ENCODE data around the gene ERFL.
A peak's percentile ranks its signal among the peaks of the same experiment; 100 is the strongest.

Gene ERFL

DNA sequence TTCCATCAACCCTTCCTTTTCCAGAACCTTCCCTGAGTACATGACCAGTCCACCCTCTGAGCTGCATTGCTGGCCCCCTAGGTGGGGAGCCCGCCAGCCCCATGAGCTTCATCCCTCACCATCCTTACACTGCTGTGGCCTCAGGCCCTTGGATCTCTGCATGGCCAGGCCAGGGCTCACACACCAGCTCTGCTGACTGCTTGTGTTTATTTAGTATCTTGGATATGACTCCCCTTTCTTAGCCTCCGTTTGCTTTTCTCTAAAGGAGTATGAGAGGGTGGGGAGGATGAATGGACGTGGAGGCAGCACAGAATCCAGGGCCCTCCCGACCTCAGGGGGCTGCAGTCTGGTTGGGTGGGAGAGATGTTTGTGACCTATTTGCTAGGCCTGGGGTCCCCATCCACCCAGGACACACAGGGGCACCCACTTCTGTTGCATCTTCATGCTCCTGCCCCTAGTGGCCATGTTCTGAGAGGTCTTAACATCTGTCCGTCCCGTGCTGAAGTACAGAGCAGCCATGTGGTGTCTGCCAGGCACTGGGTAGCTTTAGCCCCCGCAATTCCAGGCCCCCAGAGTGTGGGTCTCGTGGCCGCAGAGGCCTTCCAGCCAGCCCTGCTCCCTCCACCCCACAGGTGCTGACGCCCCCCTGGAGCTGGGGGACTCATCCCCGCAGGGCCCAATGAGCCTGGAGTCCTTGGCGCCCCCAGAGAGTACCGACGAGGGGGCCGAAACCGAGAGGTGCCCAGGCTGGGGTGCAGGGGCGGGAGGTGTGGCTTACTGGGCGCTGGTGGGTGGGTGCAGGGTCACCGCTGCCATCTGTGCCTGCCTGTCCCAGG lies 32.3 kb downstream of the ERFL start:
- no peak for DNase-seq

DNA sequence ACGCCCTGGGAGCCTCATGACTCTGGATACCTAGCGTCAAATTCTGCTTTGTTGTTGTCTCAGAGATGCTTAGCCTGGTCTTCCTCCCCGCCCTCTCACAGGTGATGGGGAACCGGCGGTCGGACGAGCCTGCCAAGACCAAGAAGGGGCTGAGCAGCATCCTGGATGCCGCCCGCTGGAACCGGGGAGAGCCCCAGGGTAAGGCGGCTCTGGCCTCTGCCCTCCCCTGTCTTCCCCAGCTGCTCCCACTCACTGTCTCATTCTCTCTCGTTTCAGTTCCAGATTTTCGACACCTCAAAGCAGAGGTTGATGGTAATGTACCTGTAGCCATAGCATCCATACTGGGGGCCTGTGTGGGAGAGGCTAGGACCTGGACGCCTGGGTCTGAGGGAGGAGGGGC lies 33.9 kb downstream of the ERFL start:
- DNase-seq, result no peak

DNA sequence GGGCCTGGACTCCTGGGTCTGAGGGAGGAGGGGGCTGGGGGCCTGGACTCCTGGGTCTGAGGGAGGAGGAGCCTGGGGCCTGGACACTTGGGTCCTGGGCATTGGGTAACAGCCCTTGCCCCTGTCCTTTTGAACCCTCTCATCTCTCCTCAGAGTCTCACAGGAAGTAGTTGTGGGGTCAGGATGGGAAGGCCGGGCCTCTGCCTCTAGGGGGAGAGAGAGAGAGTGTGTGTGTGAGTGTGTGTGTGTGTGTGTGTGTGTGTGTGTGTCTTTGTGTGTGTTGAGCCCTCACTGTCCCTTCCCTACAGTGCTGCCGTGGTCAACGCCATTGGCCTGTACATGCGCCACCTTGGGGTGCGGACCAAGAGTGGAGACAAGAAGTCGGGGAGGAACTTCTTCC lies 34.4 kb downstream of the ERFL start:
- DNase-seq, result no peak

DNA sequence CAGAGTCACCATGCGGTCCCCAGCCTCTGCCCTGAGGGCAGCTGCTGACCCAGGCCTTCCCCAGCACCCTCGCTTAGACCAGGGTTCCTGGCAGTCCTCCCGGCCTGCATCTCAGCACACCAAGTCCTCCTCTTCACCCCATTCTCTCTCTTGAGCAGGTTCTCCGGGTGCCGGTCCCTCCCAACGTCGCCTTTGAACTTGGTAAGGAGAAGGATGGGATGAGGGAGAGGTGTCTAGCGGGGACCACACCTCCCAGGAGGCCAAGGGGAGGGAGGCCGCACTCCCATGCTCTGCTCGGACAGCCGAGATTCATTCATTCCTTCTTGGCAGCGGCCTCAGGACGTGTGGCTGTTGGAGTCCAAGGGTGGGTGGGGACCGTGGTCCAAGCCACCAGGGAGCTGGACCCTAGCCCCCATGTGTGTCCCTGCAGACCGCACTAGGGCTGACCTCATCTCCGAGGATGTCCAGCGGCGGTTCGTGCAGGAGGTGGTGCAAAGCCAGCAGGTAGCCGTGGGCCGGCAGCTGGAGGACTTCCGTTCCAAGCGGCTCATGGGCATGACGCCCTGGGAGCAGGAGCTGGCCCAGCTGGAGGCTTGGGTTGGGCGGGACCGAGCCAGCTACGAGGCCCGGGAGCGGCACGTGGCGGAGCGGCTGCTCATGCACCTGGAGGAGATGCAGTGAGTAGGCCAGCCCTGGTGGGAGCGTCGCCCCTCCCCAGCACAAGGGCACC lies 35.9 kb downstream of the ERFL start:
- DNase-seq, result no peak

DNA sequence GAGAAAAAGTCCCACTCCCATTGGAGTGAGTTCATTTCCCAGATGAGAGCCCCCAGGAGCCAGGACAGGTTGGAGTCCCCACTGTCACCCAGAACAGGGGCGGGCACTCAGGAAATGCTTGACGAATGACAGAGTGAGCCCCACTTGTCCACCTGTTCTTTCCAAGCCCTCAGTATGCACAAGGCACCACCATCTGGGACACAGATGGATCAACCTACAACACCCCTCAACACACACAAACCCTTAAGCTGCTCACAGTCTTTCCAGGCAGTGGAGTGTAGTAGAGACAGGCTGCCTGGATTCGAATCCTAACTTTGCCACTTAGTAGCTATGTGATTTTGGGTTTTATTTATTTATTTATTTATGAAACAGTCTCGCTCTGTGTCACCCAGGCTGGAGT lies 37.3 kb downstream of the ERFL start:
- no peak for DNase-seq

DNA sequence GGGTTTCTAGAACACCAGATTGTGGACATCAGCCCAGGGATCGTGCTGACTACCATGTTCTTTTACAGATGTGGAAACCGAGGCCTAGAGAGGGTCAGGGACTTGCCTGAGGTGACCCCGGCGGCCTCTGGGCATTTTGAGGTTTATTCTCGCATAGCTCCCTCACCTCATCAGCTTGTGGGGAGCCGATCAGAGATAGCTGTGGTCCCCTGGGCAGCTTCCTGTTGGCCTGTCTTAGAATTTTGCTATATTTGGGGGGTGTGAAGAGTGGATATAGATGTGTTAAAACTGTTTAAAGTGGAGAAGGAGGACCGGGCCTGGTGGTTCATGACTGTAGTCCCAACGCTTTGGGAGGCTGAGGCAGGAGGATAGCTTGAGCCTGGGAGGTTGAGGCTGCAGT lies 38.4 kb downstream of the ERFL start:
- no peak for DNase-seq

DNA sequence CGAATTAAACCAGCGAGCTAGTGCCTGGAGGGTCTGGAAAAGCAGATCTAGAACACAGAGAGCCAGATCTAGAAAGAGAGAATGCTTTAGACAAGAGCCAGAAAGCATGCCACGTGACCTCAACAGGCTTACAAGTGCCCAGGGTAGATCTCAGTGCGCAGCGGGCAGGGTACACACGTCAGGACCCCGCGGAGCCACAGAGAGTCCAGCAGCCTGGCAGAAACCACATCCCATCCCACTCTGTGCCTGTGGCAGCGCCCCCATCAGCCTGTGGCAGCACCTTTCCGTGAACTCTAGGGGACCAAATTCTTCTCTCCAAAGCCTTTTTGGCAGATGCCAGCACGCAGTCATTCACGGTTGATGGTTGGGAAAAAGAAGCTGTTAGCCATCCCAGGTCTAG lies 39.3 kb downstream of the ERFL start:
- DNase-seq, result no peak

DNA sequence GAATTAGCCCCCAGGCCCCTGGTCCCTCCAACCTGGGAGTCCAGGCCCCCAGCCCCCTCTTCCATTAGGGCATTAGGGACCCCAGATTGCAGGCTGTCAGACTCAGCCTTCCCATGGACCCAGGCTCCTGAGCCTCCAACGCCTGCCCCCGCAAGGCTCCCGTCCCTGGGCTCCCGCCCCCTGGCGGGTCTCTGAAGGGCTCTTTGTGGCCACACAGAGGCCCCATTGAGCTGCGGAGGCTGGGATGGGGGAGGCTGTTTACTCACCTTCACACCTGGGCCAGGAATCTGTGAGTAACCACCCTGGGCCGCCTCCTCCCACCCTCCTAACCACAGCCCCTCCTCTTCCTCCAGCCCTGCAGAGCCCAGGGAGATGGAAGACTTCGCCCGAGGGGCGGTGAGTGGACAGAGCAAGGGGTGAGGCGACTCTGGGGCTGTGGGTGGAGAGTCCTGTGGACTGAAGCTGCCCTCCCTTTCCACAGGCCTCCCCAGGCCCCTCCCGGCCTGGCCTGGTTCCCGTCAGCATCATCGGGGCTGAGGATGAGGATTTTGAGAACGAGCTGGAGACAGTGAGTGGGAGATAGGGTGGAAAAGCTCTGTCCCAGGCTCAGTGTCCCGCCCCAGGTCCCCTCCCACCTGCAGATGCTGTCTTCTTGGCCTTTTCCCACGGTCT lies 40.4 kb downstream of the ERFL start:
- DNase-seq, result peak; percentile 20

DNA sequence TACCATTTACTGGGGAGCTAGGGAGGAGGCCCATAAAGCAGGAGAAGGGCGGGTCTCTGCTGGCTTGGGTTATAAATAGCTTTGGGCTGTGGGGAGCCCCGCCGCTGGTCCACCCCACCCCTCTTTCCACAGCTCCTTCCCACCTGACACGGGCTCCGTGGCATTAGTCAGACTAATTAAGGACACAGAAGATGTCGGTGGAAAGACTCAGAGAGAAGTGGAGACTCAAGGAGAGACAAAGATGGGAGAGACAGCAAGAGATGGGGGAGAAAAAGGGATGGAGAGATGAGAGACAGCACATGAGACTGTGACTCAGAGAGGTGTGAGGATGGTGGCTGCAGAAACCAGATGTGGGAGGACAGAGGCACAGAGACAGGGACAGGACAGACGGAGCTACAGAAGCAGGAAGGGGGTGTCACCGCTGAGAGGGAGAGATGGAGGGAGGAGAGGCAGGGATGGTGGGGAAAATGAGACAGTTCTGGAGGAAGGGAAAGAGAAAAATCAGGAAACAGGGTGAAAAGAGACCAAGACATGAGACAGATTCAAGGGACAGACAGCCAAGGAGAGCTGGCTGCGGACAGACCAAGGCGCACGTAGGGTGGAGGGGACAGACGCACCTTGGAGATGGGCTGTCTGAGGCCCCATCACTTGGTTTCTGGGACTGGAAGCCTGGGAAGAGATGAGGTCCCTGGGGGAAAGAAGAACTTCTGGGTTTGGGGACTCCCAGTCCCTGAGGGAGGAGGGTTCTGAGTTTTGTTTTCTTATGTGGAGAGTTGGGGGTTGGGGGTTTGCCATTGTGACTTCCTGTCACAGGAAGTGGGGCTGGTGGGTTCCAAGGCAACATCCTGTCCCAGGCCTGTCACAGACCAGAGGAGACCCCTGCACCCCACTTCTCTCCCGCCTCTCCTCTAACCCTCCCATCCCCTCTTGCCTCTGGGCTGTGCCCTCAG lies 41.2 kb downstream of the ERFL start:
- no peak for DNase-seq

DNA sequence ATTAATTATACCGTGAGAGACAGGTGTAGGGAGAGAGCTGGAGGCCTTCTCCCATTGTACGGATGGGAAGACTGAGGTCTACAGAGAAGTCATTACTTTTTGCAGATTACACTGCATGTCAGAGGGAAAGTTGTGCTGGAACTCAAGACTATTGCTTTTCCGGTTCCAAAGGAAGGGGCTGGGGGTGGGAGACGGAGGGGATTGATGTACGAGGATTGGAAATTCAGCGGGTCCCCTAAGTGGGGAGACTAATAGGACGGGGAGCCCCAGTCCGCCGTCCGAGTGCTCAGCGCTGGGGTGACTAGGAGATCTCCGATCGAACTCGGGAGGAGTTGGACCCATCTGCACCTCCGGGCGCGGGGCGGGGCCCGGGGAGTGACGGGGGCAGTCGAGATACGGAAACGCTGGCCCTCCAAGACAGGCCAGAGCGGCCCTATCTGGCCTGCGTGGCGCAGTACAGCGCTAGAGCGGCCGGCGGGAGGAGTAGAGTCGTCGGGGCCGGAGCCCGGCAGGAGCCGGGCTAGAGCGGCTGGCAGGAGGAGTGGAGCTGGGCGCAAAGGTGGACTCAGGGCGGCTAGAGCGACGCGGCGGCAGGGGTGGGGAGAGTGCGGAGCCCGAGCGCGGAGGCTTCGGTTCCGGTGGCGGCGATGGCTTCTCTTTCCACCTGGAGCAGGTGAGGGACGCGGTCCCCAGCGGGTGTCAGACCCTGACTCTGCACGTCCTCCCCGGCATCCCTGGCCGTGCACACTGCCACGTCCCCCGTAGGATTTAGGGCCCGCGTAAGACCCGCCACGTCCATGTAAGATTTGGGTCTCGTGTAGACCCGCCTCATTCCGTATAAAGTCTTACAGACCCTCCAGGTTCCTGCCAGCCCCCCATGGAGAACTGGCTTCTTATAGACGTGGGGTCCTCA lies 44.2 kb downstream of the ERFL start:
- peak; percentile 97 for DNase-seq

DNA sequence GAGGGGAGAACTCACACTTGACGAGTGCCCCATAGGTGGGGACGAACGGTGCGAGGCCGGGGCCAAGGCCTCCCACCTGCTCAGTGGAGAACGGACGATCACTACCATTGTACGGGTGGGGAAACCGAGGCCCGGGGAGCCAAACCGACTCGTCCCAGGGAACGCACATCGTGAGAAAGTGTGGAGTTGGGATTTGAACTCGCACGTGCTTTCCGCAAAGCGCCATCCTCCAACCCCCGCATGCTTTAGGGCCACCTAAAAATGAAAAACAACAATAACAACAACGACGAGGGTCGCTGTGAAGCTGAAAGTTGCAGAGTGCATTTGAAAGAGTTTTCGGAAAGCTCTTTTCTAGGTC lies 44.8 kb downstream of the ERFL start:
- DNase-seq, result no peak

DNA sequence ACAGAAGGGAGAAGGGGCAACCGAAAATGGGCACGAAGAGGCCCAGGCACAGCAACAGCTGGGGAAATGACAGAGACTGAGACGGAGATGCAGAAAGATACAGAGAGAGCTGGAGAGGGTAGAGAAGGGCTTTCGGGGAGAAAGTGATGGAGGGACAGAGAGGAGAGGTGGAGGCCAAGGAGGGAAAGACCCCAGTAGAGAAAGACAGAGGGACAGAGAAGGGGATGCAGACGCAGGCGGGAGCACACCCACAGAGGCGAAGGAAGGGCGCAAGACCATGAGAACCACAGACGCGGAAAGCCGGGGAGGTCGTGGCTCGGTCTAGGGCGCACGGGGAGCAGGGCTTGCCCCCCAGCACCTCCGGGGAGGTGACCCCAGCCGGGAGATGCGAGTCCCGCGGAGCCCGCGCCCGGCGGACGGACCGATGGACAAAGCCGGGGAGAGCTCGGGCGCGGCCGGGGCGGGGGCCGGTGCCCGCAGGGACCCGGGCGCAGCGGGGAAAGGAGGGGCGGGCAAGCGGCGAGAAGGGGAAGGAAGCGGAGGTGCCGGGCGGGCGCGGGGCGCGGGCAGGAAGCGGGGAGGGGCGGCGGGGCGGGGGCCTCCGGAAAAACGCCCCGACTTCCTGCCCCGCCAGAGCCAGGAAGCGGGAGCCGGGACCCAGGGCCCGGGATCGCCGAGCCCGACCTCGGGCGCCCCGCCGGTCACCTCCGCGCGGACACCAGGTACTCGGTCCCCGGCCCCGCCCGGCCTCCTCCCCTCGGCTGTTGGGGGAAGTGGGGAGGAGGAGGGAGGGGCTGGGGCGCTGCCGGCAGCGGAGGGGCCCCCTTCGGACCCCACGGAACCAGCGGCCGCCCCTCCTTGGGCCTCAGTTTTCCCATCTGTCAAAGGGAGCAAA lies 45.4 kb downstream of the ERFL start, which contains the start of gene ARHGEF1:
Gene ARHGEF1, plus strand, starts transcription at position 617 of the 895 bp plus-strand sequence. CDS start 4,899 bp downstream, outside the sequence.
- peak; percentile 30 for DNase-seq

DNA sequence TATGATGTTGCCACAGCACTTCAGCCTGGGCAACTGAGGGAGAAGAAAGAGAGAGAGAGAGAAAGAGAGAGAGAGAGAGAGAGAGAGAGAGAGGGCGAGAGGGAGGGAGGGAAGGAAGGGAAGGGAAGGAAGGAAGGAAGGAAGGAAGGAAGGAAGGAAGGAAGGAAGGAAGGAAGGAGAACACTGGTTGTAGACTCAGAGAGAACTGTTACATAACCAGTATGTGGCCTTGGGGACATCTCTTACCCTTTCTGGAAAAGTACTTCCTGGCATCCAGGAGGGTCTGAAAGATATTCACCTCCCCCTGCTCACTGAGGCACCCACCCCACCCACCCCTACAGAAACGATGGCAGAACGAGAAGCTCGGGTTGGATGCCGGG lies 47.9 kb downstream of the ERFL start:
- no peak for DNase-seq

DNA sequence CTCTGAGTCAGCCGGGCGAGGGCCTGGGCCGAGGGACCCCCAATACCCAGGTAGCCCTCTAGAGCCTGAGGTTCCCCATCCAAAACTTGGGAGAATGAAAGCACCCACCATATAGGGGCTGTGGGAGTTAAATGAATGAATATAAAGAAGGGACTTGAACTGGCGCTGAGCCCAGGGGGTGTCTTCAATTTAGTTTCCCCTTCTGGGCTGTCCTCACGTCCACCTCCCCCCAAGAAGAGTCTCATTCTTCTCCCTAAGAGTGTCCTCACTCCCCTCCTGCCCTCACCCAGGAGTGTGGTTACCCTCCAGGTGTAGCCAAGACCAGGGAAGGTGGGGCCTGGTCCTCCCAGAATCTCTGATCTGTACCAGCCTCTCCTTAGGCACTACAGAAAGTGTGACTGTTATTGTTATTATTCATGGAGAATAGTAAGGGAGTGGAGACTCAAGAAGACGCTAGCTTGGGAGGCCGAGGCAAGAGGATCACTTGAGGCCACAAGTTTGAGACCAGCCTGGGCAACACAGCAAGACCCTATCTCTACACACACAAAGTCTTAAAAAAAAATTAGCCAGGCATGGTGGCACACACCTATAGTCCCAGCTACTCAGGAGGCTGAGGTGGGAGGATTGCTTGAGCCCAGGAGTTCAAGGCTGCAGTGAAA lies 48.5 kb downstream of the ERFL start:
- DNase-seq, result no peak

DNA sequence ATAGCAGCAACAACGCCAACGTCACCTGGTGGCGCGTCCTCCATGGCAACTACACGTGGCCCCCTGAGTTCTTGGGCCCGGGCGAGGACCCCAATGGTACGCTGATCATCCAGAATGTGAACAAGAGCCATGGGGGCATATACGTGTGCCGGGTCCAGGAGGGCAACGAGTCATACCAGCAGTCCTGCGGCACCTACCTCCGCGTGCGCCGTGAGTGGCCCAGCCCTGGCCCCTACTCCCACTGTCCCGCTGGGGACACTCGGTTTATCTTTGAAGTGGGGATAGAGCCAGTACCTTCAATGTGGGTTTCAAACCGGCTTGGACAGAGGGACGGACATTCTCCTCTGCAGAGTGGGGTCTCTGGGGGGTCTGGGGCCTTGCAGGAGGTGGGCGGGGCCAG lies 49.2 kb downstream of the ERFL start:
- no peak for DNase-seq

DNA sequence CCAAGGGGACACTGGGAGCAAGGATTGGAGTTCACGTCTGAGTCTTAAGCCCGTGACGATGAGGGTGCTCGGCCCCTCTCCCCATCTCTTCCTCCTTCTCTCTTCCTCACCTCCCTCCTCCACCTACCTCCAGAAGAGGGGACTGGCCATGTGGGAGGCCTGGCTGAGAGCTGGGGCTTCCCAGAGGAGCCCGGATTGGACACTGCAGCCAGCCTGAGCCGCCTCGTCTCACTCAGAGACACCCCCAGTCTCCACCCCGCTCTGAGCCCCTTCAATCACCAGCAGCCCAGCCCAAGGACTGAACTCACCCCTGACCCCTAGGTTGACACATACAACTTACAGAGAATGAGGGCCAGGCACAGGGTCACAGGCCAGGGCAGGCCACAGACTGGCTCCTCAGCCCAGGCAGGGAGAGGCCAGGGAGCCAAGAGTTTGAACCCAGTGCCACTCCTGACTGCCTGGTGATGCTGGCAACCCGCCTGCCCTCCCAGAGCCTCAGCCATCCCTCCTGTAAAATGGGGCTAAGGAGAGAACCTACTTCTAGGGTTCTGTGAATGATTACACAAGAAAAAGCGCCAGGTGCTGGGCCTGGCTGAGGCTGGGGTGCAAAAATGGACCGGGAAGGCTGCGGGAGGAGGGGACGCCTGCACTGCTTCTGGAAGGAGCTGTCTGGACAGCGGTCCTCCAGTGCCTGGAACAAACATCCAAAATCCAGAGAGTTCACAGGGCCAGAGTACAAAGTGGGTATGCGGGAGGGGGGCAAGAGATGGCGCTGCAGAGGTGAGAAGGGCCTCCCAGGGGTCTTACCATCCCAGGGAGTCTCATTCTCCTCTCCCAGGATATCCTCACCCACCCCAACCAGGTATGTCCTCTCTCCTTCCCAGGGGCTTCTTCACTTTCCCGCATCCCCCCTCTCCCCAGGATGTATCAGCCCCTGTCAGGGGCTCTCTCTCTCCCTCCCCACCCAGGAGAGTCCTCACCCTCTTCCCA lies 50.0 kb downstream of the ERFL start:
- DNase-seq, result no peak

DNA sequence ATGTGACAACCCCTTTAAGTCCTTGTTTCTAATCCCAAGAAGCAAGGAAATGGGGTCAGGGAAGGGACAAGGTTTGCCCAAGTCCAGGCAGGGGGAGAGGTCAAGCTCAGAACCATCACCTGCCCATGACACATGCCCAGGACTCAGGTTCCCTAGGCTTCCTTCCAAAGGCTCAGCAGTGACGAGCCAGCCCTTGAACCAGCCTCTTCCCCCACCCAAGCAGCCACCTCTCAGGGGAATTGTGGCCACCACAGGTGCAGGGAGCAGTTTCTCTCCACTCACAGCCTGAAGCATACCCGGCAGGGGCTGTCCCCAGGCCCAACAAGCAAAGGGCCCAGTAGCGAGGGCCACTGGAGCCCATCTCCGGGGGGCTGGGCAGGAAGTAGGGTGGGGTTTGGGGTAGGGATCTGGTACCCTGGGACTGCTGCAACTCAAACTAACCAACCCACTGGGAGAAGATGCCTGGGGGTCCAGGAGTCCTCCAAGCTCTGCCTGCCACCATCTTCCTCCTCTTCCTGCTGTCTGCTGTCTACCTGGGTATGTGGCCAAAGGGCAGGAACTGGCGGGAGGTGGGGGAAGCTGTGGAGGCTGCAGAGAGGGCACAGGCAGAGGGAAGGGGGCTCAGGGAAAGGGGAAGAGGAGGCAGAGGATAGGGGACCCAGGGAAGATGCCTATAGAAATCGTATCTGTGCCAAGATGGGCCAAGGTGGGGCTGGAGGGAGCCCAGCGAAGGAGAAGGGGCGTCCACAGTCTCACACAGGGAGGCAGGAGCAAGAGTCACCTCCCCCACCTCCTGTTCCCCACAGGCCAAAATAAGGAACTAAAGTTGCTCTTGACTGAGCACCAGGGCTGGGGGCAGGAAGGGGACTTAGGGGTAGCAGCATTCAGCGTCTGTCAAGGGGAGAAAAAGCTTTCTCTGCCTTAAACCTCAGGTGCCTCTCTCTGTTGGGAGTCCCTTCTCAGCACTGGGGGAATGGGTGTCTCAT lies 51.1 kb downstream of the ERFL start, which contains the start of gene CD79A:
Gene CD79A, plus strand, starts transcription at position 433 of the 986 bp plus-strand sequence. Its CDS starts 26 bp downstream, at position 459.
- no peak for DNase-seq

Data from fibroblast of skin of abdomen (primary cell).